Neural progenitor cell (in vitro differentiated cells): ENCODE measurements around the gene S1PR3. TPM values are rescaled to one million over a fixed set of nuclear protein-coding genes. Genes with fewer than 3 reads are reported as not detected.
A peak's percentile ranks its signal among the peaks of the same experiment; 100 is the strongest.

Experiments used
- DNase-seq: peaks from one replicate; pipeline ENCODE4 v3.0.0-alpha.2; 2016; ENCODE audit warnings: low spot score
- H2AFZ ChIP-seq: fragments of 200-600 bp; sonication (generic); replicated peaks from 2 replicates; pipeline ENCODE4 v1.6.1; 2016; ENCODE audit warnings: antibody characterized with exemption
- H3F3A ChIP-seq: fragments of 200-600 bp; sonication (generic); 2 replicates; pipeline ENCODE4 v1.6.1; 2016; ENCODE audit warnings: antibody characterized with exemption, low read depth
- H3K27ac ChIP-seq: fragments of 200-600 bp; sonication (generic); 2 replicates; pipeline ENCODE4 v1.5.1; 2016; ENCODE audit warnings: mild to moderate bottlenecking
- H3K27me3 ChIP-seq: fragments of 200-600 bp; sonication (generic); 2 replicates; pipeline ENCODE4 v1.6.1; 2016; ENCODE audit warnings: mild to moderate bottlenecking, moderate library complexity
- H3K36me3 ChIP-seq: fragments of 200-600 bp; sonication (generic); 2 replicates; pipeline ENCODE4 v1.5.1; 2016
- H3K4me1 ChIP-seq: fragments of 200-600 bp; sonication (generic); 2 replicates; pipeline ENCODE4 v1.6.1; 2016; ENCODE audit warnings: mixed run types
- H3K4me2 ChIP-seq: fragments of 200-600 bp; sonication (generic); 2 replicates; pipeline ENCODE4 v1.6.1; 2016
- H3K4me3 ChIP-seq: fragments of 200-600 bp; sonication (generic); 2 replicates; pipeline ENCODE4 v1.5.1; 2016
- H3K79me2 ChIP-seq: fragments of 200-600 bp; sonication (generic); 2 replicates; pipeline ENCODE4 v1.6.1; 2016; ENCODE audit warnings: low read depth
- H3K9ac ChIP-seq: fragments of 200-600 bp; sonication (generic); 2 replicates; pipeline ENCODE4 v1.6.1; 2016
- H3K9me3 ChIP-seq: fragments of 200-600 bp; sonication (generic); 2 replicates; pipeline ENCODE4 v1.5.1; 2016; ENCODE audit warnings: low read depth
- H4K20me1 ChIP-seq: fragments of 200-600 bp; sonication (generic); 2 replicates; pipeline ENCODE4 v1.6.1; 2016; ENCODE audit warnings: low read depth
- H3K27ac Mint-ChIP-seq: 3 replicates; pipeline ENCODE4 v1.8.0; 2021; ENCODE audit warnings: mixed read lengths
- H3K27me3 Mint-ChIP-seq: 2 replicates; pipeline ENCODE4 v1.8.0; 2022; ENCODE audit warnings: low read depth, mild to moderate bottlenecking, inconsistent platforms, moderate library complexity, mixed read lengths; ENCODE audit not compliant: insufficient read depth
- H3K36me3 Mint-ChIP-seq: 3 replicates; pipeline ENCODE4 v1.8.0; 2021; ENCODE audit warnings: mixed read lengths
- H3K4me1 Mint-ChIP-seq: 3 replicates; pipeline ENCODE4 v1.8.0; 2021; ENCODE audit warnings: mixed read lengths
- H3K4me3 Mint-ChIP-seq: 3 replicates; pipeline ENCODE4 v1.8.0; 2021; ENCODE audit warnings: mild to moderate bottlenecking, moderate library complexity, mixed read lengths
- H3K9me3 Mint-ChIP-seq: 3 replicates; pipeline ENCODE4 v1.8.0; 2020; ENCODE audit warnings: mixed read lengths
- EZH2 ChIP-seq: fragments of 200-600 bp; sonication (generic); IDR thresholded peaks from 2 replicates; pipeline ENCODE4 v1.6.1; 2017; ENCODE audit warnings: antibody characterized with exemption, mild to moderate bottlenecking, moderate library complexity
- EZH2phosphoT487 ChIP-seq: fragments of 200-600 bp; sonication (generic); IDR thresholded peaks from 2 replicates; pipeline ENCODE4 v1.6.1; 2017; ENCODE audit warnings: antibody characterized with exemption
- total RNA-seq: library from RNA; depleted of rRNA; stranded (reverse); fragments of >200 nt; gene quantifications from 2 replicates; pipeline ENCODE4 v1.2.3, GENCODE V29; 2015; ENCODE audit warnings: low replicate concordance
- TF ChIP-seq, protein P1 (sequence below): fragments of 200-600 bp; sonication (generic); IDR thresholded peaks from 2 replicates; pipeline ENCODE4 v1.5.1; 2017; ENCODE audit warnings: antibody characterized with exemption, mild to moderate bottlenecking

Gene S1PR3
- total RNA-seq, 1 donor from 2014 or later, result 21.6 TPM

DNA sequence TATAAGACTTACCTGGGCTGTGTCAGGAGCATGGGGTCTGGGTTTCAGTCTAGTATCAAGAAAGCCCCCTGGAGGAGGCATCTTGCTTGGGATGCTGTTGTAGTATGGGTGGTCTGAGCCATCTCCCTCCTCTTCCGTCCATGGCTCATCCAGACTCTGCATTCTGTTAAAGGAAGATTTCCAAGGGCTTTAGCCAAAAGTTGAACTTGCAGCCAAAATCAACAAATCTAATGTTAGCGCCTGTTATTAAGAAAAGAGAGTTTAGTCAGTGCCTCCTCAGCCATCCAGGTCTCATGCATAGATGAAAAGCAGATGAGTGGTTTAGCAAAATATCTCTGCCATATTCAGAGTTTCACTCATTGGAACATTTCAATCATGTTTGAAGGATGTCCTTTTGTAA is 55.6 kb downstream of the S1PR3 start:
- no peaks in the 10 kb centered on the region for H3K27me3 ChIP-seq
- no peaks in the 10 kb centered on the region for H3K4me1 ChIP-seq
- H3K79me2 ChIP-seq, result no peaks in the 10 kb centered on the region
- no peaks in the 10 kb centered on the region for H3K9me3 ChIP-seq
- H3K36me3 ChIP-seq, result no peaks in the 10 kb centered on the region
- H3K9me3 Mint-ChIP-seq, result no peaks in the 10 kb centered on the region
- no peak for DNase-seq
- H3K27me3 Mint-ChIP-seq, result peaks cover 2% of the 10 kb centered on the region
- H3F3A ChIP-seq, result no peaks in the 10 kb centered on the region
- TF ChIP-seq EZH2, result no peak
- TF ChIP-seq, protein P1, sequence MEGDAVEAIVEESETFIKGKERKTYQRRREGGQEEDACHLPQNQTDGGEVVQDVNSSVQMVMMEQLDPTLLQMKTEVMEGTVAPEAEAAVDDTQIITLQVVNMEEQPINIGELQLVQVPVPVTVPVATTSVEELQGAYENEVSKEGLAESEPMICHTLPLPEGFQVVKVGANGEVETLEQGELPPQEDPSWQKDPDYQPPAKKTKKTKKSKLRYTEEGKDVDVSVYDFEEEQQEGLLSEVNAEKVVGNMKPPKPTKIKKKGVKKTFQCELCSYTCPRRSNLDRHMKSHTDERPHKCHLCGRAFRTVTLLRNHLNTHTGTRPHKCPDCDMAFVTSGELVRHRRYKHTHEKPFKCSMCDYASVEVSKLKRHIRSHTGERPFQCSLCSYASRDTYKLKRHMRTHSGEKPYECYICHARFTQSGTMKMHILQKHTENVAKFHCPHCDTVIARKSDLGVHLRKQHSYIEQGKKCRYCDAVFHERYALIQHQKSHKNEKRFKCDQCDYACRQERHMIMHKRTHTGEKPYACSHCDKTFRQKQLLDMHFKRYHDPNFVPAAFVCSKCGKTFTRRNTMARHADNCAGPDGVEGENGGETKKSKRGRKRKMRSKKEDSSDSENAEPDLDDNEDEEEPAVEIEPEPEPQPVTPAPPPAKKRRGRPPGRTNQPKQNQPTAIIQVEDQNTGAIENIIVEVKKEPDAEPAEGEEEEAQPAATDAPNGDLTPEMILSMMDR, result no peak
- no peaks in the 10 kb centered on the region for H3K4me1 Mint-ChIP-seq
- no peak overlapping the region for H3K4me3 ChIP-seq
- no peak overlapping the region for H3K4me3 Mint-ChIP-seq
- H3K36me3 Mint-ChIP-seq, result peaks cover 38% of the 10 kb centered on the region
- H3K4me2 ChIP-seq, result no peak overlapping the region
- no peak overlapping the region for H2AFZ ChIP-seq
- no peak overlapping the region for H3K27ac Mint-ChIP-seq
- H4K20me1 ChIP-seq, result no peaks in the 10 kb centered on the region
- H3K27ac ChIP-seq, result no peak overlapping the region
- no peak overlapping the region for H3K9ac ChIP-seq

GRCh38 chr9:89047667-89048066 is 56.4 kb downstream of the S1PR3 start:
- no peaks in the 10 kb centered on the region for H3K4me1 Mint-ChIP-seq
- Histone ChIP-seq H2AFZ (no peak overlapping the region), H3K9ac (no peak overlapping the region), H3K79me2 (no peaks in the 10 kb centered on the region), H3K27ac (no peak overlapping the region), H3K4me1 (no peaks in the 10 kb centered on the region), H3K27me3 (no peaks in the 10 kb centered on the region), H3F3A (no peaks in the 10 kb centered on the region), H3K36me3 (no peaks in the 10 kb centered on the region), H3K4me3 (no peak overlapping the region), H3K4me2 (no peak overlapping the region), H3K9me3 (no peaks in the 10 kb centered on the region), H4K20me1 (no peaks in the 10 kb centered on the region)
- H3K9me3 Mint-ChIP-seq, result no peaks in the 10 kb centered on the region
- H3K36me3 Mint-ChIP-seq, result peaks cover 35% of the 10 kb centered on the region
- H3K27me3 Mint-ChIP-seq, result peaks cover 2% of the 10 kb centered on the region
- H3K4me3 Mint-ChIP-seq, result no peak overlapping the region
- H3K27ac Mint-ChIP-seq, result no peak overlapping the region
- TF ChIP-seq, protein P1, result no peak
- TF ChIP-seq EZH2 (no peak), EZH2phosphoT487 (no peak)
- DNase-seq, result no peak

DNA sequence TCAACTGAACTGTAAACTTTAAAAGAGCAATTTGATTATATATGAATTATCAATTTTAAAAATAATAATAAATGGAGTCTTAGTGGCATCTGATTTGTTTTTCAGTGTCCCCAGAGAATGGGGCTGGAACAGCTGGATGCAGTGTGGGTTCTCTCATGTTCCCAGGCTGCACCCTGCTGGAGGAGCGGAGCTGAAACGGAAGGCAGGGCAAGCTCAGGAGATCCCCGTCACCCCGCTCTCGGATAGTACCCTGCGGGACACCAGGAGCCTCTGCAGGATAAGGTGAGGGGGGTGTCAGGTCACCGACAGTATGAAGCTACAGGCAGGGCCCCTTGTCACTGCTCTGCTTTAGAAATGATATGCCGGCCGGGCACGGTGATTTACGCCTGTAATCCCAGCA is 57.3 kb downstream of the S1PR3 start:
- no peaks in the 10 kb centered on the region for H3F3A ChIP-seq
- H3K27ac ChIP-seq, result no peak overlapping the region
- no peak overlapping the region for H3K4me3 Mint-ChIP-seq
- TF ChIP-seq EZH2 (no peak), EZH2phosphoT487 (no peak)
- TF ChIP-seq, protein P1, result no peak
- H3K36me3 ChIP-seq, result no peaks in the 10 kb centered on the region
- no peaks in the 10 kb centered on the region for H3K4me1 ChIP-seq
- no peaks in the 10 kb centered on the region for H3K79me2 ChIP-seq
- H3K27me3 Mint-ChIP-seq, result peaks cover 2% of the 10 kb centered on the region
- no peaks in the 10 kb centered on the region for H4K20me1 ChIP-seq
- no peak overlapping the region for H3K4me3 ChIP-seq
- no peak overlapping the region for H2AFZ ChIP-seq
- H3K9me3 Mint-ChIP-seq, result no peaks in the 10 kb centered on the region
- no peaks in the 10 kb centered on the region for H3K9me3 ChIP-seq
- DNase-seq, result peak; percentile 13
- peaks cover 33% of the 10 kb centered on the region for H3K36me3 Mint-ChIP-seq
- no peaks in the 10 kb centered on the region for H3K27me3 ChIP-seq
- H3K4me2 ChIP-seq, result no peak overlapping the region
- H3K27ac Mint-ChIP-seq, result no peak overlapping the region
- no peaks in the 10 kb centered on the region for H3K4me1 Mint-ChIP-seq
- H3K9ac ChIP-seq, result no peak overlapping the region
